Osteocyte (in vitro differentiated cells): ENCODE results near the gene HLCS. TPM values are rescaled to one million over a fixed set of nuclear protein-coding genes. Genes with fewer than 3 reads are reported as not detected.

Experiments used
- DNase-seq: peaks from one replicate; pipeline ENCODE4 v3.0.0; 2021; ENCODE audit warnings: mixed read lengths; ENCODE audit not compliant: unreplicated experiment; ENCODE audit errors: extremely low spot score
- H3K27ac Mint-ChIP-seq: one replicate; pipeline ENCODE4 v1.8.0; 2021; ENCODE audit warnings: mild to moderate bottlenecking, mixed read lengths; ENCODE audit not compliant: unreplicated experiment
- H3K27me3 Mint-ChIP-seq: one replicate; pipeline ENCODE4 v1.8.0; 2021; ENCODE audit warnings: mixed read lengths; ENCODE audit not compliant: unreplicated experiment
- H3K36me3 Mint-ChIP-seq: one replicate; pipeline ENCODE4 v1.8.0; 2021; ENCODE audit warnings: mixed read lengths; ENCODE audit not compliant: unreplicated experiment
- H3K4me1 Mint-ChIP-seq: one replicate; pipeline ENCODE4 v1.8.0; 2021; ENCODE audit warnings: mixed read lengths; ENCODE audit not compliant: unreplicated experiment
- H3K4me3 Mint-ChIP-seq: one replicate; pipeline ENCODE4 v1.8.0; 2021; ENCODE audit warnings: mild to moderate bottlenecking, moderate library complexity, mixed read lengths; ENCODE audit not compliant: unreplicated experiment
- H3K9me3 Mint-ChIP-seq: one replicate; pipeline ENCODE4 v1.8.0; 2021; ENCODE audit warnings: mixed read lengths; ENCODE audit not compliant: unreplicated experiment
- CTCF ChIP-seq: fragments of 200-600 bp; sonication (generic); IDR thresholded peaks from 2 replicates; pipeline ENCODE4 v1.5.0; 2021; ENCODE audit warnings: antibody characterized with exemption, mild to moderate bottlenecking, moderate library complexity
- total RNA-seq: library from RNA; stranded (reverse); gene quantifications from 2 replicates; pipeline ENCODE4 v1.2.1, GENCODE V29; 2021

The HLCS gene
- total RNA-seq, 1 donor from 2014 or later = 26.7 TPM

- no peaks in the 10 kb centered on the region for H3K27me3 Mint-ChIP-seq
- no peak overlapping the region for H3K27ac Mint-ChIP-seq
- H3K9me3 Mint-ChIP-seq = peaks cover 5% of the 10 kb centered on the region
- H3K4me1 Mint-ChIP-seq = peaks cover 8% of the 10 kb centered on the region
- no peak overlapping the region for H3K4me3 Mint-ChIP-seq
- no peak for DNase-seq
- TF ChIP-seq CTCF = no peak
- H3K36me3 Mint-ChIP-seq = peaks cover 34% of the 10 kb centered on the region
Observed at GRCh38 chr21:36946949-36947356, 19.5 kb downstream of the HLCS start.

- H3K27me3 Mint-ChIP-seq = no peaks in the 10 kb centered on the region
- H3K27ac Mint-ChIP-seq = no peak overlapping the region
- peaks cover 5% of the 10 kb centered on the region for H3K9me3 Mint-ChIP-seq
- H3K4me1 Mint-ChIP-seq = peaks cover 8% of the 10 kb centered on the region
- H3K4me3 Mint-ChIP-seq = no peak overlapping the region
- H3K36me3 Mint-ChIP-seq = peaks cover 33% of the 10 kb centered on the region
- no peak for DNase-seq
- TF ChIP-seq CTCF = no peak
Observed at GRCh38 chr21:36945496-36946138, 20.9 kb downstream of the HLCS start.

- Mint-ChIP-seq H3K4me3 (no peak overlapping the region), H3K9me3 (no peaks in the 10 kb centered on the region), H3K27me3 (no peaks in the 10 kb centered on the region), H3K36me3 (peaks cover 21% of the 10 kb centered on the region), H3K4me1 (peaks cover 8% of the 10 kb centered on the region), H3K27ac (no peak overlapping the region)
- TF ChIP-seq CTCF = no peak
- no peak for DNase-seq
Observed at GRCh38 chr21:36936361-36937135, 29.9 kb downstream of the HLCS start.

GRCh38 chr21:36934864-36935420, 31.5 kb downstream of the HLCS start:
- no peak overlapping the region for H3K4me3 Mint-ChIP-seq
- H3K9me3 Mint-ChIP-seq = no peaks in the 10 kb centered on the region
- H3K36me3 Mint-ChIP-seq = peaks cover 21% of the 10 kb centered on the region
- no peak for DNase-seq
- TF ChIP-seq CTCF = no peak
- H3K27ac Mint-ChIP-seq = no peak overlapping the region
- H3K4me1 Mint-ChIP-seq = peaks cover 8% of the 10 kb centered on the region
- H3K27me3 Mint-ChIP-seq = no peaks in the 10 kb centered on the region
